NCI-H526 (cell line): Measurements from ENCODE around the gene CPPED1.
"Not testable (repeated sequence)": the region's sequence is repeated elsewhere in the genome, so short reads cannot be mapped to it uniquely, and the experiment has no call there.

Experiments
- DNase-seq, 2 experiments: peaks; one replicate each; lab custom pipeline; 2025; lab: John Stamatoyannopoulos, UW

Gene CPPED1

DNA sequence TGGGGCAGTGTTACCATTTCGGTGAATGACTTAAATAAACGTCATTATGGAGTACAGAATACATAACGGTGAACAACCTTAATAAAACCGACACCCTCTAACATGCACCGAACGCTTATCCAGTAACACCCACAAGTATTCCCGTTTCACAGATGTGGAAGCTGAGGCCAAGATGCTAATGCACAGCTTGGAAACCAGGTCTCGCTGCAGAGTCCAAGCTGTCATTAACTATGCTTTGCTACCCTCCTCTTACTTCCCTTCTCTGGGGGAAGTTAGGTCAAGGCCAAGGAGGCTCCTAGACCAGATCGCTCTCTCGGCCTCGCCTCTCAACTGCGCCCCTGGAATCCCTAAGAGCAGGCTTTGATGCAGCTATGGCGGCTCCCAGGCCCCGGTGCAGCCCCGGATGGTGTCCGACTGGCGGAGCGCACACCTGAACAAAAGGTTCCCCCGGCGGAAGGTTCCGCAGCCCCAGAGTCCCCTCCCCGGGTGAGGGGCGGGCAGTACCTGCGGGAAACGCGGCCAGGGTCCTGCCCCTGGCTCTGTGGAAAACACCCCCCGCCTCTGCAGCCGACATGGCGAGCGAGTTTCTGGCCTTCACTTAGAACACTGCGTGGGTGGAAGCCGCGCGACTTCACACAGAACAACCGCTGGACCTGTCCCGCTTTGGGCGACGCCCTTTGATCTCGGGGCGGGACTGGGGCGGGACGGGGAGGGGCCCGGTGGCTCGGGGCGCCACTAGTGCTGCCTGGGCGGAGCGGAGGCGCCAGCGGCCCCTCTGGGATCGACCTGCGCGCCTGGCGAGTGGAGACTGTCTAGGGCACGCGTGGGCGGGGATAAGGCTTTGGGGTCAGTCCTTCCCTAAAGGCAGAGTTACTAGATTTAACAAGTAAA, at the start of gene CPPED1:
Gene CPPED1 (minus strand): TSS at position 685 of the 891 bp plus-strand sequence. CDS start 111 bp downstream, at position 574.
- peak; percentile 88 to 96 for DNase-seq

DNA sequence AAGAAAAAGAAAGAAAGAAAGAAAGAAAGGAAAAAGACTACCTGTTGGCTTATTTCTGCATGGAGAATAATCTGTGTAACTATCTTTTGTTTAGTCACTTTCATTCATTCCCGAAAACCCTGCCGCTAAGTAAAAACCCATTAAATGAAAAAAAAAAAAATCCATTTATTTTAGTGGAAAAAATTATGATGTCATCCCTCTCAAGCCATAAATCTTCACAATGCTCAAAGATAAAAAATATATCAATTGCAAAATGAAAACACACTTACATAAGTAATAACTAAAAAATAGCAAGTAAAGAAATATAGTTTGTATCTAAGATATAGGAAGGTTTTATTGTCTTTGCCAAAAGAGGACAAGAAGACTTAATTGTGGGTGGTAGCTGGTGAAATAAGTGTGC, 46.5 kb upstream of the CPPED1 start:
- no peak for DNase-seq

GRCh38 chr16:12846592-12846991, 42.9 kb upstream of the CPPED1 start:
- no peak for DNase-seq

- no peak for DNase-seq
Measured at GRCh38 chr16:12845282-12845681, 41.6 kb upstream of the CPPED1 start.

DNA sequence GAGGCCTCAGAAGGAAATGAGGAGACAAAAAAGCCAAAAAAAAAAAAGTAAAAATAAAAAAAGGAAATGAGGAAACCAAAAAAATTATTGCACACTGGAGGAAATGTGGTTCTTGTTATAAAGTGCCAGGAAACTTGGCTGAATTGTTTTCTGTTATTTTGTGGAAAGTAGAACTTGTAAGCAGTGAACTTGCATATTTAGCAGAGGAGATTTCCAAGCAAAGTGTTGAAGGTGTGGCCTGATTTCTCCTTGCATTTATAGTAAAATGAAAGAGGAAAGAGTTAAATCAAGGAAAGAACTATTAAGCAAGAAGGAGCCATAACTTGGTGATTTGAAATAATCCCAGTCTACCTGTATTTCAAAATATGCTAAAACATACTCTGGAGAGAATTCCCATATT, 34.1 kb upstream of the CPPED1 start:
- no peak for DNase-seq

- no peak for DNase-seq
Measured at GRCh38 chr16:12837291-12837690, 33.6 kb upstream of the CPPED1 start.

- DNase-seq: no peak
Measured at GRCh38 chr16:12833926-12834325, 30.2 kb upstream of the CPPED1 start.

DNA sequence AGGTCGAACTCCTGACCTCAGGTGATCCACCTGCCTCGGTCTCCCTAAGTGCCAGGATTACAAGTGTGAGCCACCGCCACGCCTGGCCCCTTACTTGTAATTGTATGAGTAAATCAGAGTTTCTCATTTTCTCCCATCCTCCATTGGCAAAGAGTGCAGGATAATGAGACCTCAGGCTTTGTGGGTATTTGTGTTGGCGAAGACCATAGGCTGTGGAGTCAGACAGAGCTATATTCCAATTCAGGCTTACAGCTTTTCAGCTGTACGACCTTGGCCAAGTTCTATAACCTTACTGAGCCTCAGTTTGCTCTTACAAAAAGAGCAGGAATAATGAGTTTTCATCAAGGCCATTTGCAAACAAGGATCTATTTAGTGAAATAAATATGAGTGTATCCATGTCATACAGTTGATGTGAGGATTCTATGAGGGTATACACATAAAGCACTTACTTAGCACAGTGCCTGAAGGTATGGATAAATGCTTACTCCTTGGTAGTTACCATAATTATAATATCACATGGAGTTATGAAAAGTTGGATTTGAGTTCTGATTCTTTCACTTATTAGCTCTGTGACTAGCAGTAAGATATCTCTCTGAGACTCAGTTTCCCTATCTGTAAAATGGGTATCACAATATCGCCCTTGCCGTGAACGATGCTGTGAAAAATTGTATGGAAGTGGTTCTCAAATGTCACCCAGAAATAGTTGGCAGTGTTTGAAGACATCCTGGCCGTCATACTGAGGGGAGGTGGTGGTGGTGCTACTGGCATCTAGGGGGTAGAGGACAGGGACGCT, 25.6 kb upstream of the CPPED1 start:
- no peak for DNase-seq

GRCh38 chr16:12828206-12828605, 24.5 kb upstream of the CPPED1 start:
- no peak for DNase-seq

DNA sequence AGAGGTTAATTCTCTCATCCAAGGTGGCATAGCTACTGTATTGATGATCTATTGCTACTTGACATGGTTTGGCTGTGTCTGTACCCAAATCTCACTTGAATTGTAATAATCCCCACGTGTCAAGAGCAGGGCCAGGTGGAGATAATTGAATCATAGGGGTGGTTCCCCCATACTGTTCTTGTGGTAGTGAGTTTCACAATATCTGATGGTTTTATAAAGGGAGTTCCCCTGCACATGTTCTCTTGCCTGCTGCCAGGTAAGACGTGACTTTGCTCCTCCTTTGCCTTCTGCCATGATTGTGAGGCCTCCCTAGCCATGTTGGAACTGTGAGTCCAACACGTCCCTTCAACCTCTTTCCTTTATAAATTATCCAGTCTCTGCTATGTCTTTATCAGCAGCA, 22.9 kb upstream of the CPPED1 start:
- DNase-seq: no peak

GRCh38 chr16:12819126-12820117, 15.7 kb upstream of the CPPED1 start:
- DNase-seq: peak; percentile 41 to 78

- DNase-seq: no peak
Measured at GRCh38 chr16:12818326-12818725, 14.6 kb upstream of the CPPED1 start.

GRCh38 chr16:12816791-12817214, 13.1 kb upstream of the CPPED1 start:
- not testable (repeated sequence) for DNase-seq

DNA sequence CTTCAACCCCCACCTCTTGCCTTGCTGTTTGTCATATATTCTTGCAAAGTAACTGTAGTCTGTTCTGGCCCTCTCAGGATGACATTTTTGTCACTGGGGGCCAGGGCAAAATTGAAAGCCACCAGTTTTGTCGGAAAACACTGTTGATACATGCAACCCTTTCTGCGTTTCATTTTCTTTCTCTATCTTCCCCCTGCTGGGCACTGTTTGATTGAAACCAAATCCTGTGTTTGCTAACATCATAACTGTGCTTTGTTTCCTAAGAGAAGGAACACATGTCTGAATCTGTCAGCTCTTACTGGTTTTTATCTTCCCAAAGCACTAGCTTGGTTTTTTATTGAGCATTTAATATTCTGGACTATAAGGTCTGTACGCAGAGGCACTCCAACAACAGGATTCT, 11.7 kb upstream of the CPPED1 start:
- DNase-seq: no peak

GRCh38 chr16:12813734-12814133, 10.0 kb upstream of the CPPED1 start:
- not testable (repeated sequence) for DNase-seq

DNA sequence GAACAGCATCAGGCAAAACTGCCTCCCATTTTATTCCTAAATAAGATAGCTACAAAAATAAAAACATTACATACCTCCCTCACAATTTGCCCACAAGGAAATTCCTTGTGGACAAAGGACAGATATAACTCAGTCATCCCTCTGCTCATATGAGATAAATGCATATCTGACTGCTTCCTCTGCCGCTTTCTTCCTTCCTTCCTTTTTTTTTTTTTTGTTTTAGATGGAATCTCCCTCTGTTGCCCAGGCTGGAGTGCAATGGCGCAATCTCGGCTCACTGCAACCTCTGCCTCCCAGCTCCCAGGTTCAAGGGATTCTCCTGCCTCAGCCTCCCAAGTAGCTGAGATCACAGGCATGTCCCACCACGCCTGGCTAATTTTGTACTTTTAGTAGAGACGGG, 9.6 kb upstream of the CPPED1 start:
- DNase-seq: not testable (repeated sequence)

- no peak for DNase-seq
Measured at GRCh38 chr16:12811441-12812383, 8.0 kb upstream of the CPPED1 start.

- no peak for DNase-seq
Measured at GRCh38 chr16:12805066-12805465, 1.4 kb upstream of the CPPED1 start.

- DNase-seq: no peak
Measured at GRCh38 chr16:12804395-12804794, 708 bp upstream of the CPPED1 start.

GRCh38 chr16:12802661-12803060, 1.0 kb downstream of the CPPED1 start:
- DNase-seq: no peak

- no peak for DNase-seq
Measured at GRCh38 chr16:12802048-12802447, 1.6 kb downstream of the CPPED1 start.
